NCI-H2196 treated with DMSO at 0.1 percent for 48 hours (cell line): ENCODE data around the gene GPRIN2.
"Not testable (repeated sequence)": the region's sequence is repeated elsewhere in the genome, so short reads cannot be mapped to it uniquely, and the experiment has no call there.

Experiments used
- DNase-seq: peaks from one replicate; lab custom pipeline; 2025; ENCODE audit not compliant: unreplicated experiment; lab: John Stamatoyannopoulos, UW

GPRIN2 gene

DNA sequence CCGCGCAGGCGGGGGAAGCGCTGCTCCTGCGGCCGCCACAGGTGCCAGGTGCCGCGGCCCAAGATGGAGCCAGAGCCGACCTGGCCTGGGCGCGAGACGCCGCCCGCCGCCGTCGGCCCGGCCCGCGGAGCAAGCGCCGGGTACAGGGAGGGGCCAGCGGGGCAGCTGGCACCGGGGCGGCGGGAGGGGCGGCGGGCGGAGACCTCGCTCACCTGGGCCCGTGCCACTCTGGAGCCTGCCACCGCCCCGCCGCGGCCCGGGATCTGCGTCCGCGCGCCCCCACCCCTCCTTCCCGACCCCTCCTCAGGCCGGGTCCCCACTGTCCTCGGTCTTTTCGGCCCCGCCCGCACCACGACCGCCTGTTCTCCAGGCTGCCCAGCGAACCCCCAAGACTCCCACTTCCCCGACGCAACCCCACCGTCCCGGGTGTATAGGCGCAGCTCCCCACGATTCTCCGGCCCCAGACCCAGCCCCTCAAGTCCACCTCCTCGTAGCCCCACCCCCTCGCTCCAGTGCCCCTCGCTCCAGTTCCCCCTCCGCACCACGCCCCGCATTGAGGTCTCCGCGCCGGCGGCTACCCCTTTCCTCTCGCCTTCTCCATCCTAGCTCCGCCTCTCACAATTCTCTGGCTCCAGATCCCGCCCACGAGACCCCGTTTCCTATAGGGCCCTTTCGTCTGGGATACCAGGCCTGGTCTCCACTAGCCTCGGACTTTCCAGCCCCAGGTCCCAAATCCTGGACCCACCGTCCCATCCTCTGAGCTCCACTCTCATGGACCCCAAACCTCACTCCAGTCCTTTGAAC is at the start of gene GPRIN2:
Gene GPRIN2, minus strand, starts transcription at position 144 of the 804 bp plus-strand sequence. CDS start 5,922 bp downstream, outside the sequence.
- DNase-seq: no peak

DNA sequence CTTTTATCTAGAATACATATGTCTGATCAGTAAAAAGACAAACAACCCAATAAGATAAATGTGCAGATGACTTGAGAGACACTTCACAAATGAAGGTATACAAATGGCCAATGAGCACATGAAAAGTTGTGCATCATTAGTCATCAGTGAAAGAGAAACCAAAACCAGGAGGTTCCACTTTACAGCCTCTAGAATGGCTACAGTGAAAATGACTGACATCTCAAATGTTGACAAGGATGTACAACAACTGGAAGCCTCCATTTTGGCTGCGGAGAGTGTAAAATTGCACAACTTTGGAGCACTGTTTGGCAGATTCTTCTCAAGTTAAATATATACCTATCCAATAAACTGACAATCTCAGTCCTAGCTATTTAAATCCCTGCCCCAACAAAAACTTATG is 44.1 kb upstream of the GPRIN2 start:
- DNase-seq: not testable (repeated sequence)

DNA sequence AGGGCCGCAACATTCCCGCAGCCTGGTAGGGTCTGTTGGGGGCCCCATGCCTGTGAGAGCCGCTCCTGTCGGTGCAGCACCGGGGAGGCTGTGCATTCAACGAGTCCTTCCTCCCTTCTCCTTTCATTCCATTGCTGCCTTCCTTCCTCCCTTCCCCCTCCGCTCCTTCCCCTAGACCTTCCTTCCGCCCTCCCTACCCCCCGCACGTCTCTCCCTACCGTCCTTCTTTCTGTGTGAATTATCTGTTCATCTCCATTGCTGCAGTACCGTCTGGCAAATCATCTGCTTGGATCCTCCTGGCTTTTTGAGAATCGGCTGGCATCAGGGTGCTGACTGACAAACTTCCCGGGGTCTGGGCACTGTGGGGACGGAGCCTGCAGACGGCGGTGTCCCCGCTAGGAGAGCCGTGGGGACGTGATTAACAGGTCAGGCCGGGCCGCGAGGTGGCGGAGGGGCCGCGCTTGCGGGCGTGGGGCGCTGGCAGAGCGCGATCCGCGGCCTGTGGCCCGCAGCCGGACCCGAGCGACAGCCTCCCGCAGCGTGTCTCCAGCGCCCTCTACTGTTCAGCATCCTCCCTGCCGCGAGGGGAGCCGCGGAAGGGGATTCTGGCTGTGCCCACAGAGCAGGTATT is 41.3 kb upstream of the GPRIN2 start:
- DNase-seq: not testable (repeated sequence)

DNA sequence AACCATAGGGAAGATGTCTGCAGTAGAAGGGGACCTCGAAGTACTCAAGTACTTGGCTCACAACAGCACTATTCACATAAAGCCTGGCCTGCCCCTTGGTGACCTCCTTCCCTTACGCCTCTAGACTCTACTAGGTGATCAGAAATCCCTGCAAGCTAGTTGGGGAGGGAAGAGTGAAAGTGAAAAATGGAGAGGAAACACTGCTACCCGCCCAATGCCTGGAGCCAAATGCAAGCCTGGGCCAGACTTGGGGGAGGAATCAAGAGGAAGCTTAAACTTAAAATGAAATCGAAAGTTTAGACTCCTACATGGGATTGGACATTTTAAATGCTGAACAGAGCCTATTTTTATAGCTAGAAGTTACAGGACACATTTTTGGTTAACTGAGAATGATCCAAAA is 40.1 kb upstream of the GPRIN2 start:
- DNase-seq: not testable (repeated sequence)

DNA sequence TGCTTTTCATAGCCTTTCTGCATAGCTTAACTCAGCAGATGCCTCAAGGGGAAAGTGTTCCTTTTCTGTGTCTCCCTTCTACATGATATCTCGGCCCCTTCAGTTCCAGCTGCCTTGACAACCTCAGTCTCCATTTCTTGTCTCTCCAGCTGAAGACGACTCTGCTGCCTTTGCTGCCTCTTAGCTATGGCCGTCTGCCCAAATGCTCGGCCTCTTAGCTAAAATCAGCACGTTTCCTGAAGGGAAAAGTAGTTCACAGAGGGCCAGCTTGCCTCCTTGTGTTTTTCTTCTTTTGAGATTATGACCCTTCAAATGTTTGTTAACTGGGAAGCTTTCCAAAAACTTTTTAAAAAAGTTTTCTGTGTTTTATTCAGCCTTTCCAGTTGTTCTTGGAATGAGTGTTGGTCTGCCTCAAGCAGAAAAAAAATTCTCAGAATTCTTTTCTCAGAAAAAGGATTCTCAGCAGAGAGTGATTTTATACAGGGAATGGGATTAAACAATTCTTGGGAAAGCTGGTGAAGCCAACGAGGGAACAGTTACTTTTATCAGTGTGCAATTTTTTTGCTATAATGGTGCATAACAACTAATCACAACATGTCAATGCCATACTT is 38.1 kb upstream of the GPRIN2 start:
- DNase-seq: not testable (repeated sequence)

DNA sequence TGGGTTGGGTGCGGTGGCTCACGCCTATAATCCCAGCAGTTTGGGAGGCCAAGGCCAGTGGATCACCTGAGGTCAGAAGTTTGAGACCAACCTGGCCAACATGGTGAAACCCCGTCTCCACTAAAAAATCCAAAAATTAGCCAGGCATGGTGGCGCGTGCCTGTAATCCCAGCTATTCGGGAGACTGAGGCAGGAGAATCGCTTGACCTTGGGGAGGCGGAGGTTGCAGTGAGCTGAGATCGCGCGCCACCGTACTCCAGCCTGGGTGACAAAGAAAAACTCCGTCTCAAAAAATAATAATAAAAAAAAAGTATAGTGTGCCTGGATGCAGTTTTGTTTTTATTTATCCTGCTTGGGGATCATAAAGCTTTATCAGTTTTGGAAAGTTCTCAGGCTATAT is 36.8 kb upstream of the GPRIN2 start:
- not testable (repeated sequence) for DNase-seq

DNA sequence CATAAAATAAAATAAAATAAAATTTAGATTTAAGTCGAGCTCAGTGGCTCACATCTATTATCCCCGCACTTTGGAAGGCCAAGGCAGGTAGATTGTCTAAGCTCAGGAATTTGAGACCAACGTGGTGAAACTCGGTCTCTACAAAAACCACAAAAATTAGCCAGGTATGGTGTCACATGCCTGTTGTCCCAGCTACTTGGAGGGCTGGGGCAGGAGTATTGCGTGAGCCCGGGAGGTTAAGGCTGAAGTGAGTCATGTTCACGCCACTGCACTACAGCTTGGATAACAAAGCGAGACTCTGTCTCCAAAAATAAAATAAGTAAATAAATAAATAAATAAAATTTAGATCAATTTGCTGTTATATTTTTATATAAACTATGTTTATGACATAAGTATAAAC is 34.6 kb upstream of the GPRIN2 start:
- DNase-seq: not testable (repeated sequence)

DNA sequence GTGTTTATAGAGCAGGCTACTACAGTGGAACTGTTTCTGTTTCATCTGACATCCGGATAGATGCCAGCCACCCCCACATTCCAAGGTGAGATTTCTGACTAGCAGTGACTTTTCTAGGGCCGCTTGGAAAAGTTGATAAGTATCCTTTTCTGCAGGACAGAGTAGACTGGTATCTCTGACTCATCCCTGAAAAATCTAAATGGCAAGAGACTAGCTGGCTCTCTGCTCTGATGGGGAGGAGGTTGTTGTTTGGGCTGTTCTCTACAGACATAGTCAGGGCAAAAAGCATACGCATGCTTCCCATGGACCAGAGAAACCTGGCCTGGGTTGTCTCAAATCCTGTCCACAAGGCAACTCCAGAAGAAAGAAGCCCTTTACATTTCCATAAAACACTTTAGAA is 33.1 kb upstream of the GPRIN2 start:
- not testable (repeated sequence) for DNase-seq

DNA sequence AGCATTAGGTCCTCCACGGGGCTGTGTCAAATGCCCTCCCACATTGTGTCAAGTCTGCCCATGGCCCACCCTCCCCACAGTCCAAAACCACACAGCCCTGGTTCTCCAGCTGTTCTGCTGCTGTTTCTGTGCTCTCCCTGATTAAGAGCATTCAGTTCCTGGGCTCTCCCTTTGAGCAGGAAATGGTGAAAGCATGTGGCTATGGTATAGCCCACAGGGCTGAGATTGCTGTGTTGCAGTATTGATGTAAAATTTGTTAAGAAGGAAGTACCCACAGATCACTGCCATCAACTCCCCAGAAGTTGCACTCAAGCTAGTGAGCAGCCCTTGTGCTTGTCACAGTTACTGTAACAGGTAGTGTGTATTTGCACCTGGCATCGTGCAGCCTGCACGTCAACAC is 31.8 kb upstream of the GPRIN2 start:
- DNase-seq: not testable (repeated sequence)

DNA sequence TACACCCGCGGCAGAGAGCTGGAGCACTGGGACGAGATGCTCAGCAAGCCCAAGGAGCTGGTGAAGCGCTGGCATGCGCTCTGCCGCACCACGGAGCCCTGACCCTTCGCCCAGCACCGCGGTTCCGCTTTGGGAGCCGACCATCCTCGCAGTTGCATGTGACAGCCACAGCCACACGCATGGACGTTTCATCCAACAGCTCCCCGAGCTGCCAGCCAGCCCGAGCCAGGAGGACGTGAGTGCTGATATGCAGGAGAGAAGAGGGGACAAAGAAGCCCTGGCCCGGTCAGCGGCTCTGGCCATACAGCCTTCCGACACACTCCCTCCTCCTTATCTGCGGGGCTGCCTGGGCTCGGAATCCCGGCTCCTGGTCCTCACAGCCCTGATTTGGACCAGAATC is 31.1 kb upstream of the GPRIN2 start:
- DNase-seq: not testable (repeated sequence)

DNA sequence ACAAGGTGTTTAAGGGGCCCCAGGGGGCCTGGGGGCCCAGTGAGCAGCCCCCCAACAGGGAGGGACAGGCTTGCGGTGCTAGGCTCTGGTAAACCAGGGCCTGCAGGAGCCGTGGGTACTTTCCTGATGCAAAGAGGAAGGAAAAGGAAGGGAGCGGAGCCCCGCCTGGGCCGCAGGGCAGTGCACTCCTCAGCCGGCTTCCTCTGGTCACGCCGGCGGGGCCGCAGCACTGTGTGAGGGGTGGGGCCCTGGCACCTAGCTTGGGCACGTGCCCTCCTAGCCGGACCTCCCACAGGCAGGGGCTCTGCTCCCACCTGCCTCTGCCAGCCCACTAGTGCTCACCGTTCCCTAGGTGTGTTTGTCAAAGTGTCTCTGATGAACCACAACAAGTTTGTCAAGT is 28.8 kb upstream of the GPRIN2 start:
- DNase-seq: not testable (repeated sequence)

DNA sequence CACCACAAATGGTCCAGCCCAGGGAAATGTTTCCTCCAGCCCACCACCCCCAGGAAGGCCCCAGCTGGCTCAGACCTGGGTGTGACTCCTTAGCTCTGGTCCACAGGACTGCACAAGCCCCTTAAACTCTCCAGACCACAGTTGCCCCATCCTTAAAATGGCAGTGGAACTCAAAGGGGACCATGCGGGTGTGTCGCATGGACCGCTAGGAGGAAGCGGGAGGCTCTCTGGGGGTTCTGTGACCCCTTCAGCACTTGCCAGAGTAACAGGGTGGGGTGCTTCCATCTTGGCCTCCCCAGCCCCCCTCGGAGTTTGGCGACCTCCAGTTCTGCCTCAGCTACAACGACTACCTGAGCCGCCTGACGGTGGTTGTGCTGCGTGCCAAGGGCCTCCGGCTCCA is 27.7 kb upstream of the GPRIN2 start:
- DNase-seq: not testable (repeated sequence)

DNA sequence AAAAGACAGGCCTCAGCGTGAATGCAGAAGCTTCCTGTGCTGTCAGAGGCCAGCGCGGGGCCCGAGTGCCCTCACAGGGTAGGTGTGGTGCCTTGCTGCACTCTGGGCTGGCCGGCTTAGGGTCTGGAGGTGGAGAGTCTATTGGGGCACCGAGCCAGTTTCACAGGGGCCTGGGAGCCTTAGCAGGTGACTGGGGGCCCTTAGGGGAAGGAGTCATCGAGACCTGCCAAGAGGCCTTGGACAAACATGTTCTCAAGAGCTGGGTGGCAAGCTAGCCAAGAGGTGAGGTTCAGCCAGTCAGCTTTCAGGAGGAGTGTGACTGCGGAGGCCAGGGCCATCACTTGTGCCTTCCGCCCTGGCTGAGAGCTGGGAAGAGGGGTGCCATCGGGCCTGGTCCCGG is 26.1 kb upstream of the GPRIN2 start:
- DNase-seq: not testable (repeated sequence)

DNA sequence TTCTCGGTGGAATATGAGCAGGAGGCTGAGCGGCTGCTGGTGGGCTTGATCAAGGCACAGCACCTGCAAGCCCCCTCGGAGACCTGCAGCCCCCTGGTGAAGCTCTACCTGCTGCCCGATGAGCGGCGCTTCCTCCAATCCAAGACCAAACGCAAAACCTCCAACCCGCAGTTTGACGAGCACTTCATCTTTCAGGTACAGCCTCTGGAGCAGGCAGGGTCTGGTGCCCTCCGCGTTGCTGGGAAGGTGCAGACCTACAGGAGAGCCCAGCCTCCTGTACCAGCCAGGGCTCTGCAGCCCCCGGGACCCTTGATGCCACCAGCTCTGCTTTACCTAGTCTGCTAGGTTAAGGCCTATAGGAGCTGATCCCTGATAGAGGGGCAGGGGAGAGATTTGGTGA is 25.5 kb upstream of the GPRIN2 start:
- DNase-seq: not testable (repeated sequence)

DNA sequence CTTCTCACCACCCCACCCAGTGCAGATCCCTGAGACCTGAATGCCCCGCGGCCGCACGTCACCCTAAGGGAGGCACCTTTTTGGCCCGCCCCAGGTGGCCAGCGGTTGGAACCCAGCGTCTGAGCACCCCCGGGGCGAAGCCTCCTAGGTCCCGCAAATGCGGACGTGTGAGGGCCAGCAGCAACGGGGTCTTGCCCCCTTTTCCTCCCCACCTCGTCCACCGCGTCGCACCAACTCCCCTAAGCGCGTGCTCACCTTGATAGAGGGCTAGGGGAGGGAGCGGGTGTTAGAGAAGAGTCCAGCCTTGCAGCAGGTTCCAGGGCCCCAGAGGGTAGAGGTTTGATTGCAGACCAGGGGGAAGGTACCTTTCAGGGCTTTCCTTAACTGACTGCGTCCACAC is 22.9 kb upstream of the GPRIN2 start:
- DNase-seq: not testable (repeated sequence)

DNA sequence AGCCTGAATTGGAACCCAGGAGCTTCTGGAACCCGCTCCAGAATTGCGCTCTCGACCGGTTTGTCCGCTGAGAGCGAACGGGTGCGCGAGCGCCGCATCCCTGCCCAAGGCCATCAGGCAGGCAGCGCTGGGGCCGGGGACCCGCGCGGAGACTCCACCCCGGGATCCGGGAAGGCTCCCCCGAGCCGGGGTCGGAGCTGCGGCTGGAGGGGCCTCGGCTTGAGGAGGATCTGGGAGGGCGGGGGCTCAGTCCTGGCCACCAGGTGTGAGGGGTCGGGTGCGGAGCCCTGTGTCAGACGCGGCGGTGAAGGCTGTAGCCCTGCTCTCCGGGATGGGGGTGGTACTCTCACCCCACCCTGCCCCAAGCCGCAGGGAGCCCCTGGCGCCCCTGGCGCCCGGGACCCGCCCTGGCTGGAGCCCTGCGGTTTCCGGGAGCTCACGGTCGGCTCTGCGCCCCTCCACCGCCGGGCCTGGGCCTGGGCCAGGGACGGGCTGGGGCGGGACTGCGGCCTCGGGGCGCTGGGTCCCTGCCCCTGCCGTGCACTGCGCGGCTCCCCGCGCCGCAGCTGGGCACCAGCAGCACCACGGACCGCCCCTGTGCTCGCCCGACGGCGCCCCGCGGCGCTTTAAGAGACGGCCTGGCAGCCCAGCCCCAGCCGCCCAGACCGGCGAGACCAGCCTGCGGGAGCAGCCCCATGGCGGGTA is 22.2 kb upstream of the GPRIN2 start, which contains the start of gene SYT15:
Gene SYT15, plus strand, starts transcription at position 655 of the 705 bp plus-strand sequence. Its CDS starts 41 bp downstream, at position 696.
- DNase-seq: not testable (repeated sequence)

DNA sequence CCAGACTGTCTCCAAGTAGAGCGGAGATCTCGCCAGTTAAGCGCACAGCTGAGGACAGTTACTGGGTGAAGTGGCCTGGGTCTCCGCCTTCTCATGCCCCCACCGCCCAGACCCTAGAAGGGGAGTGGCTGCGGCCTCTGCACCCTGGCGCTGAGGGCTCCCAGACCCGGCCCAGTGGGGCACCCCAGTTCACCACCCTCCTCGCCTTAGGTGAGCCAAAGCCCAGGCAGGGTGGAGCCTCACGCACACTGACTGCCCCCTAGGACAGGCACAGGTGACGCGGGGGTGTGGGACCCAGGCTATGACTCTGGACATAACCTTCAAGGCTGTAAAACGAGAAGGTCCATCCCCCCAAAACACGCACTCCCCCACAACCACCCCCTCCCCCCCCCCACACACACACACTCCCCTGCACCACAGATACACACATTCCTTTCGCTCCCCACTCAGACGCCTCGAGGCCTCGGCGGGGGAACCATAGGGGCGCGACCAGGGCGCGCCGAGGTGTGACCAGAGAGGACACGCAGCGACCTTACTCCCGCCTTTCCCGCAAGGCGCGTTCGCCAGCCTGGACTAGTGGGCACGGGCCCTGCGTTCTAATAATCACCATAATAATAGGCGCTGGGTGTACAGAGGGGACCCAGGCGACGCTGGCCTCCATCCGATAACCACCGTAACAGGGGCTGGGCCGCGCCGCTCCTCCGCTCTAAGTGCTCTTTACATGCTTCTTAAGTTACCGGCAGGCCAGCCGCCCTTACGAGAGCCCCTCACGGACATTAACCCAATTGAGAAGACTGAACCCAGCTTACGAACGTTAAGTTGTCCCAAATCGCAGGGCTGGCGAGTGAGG is 21.4 kb upstream of the GPRIN2 start:
- not testable (repeated sequence) for DNase-seq

DNA sequence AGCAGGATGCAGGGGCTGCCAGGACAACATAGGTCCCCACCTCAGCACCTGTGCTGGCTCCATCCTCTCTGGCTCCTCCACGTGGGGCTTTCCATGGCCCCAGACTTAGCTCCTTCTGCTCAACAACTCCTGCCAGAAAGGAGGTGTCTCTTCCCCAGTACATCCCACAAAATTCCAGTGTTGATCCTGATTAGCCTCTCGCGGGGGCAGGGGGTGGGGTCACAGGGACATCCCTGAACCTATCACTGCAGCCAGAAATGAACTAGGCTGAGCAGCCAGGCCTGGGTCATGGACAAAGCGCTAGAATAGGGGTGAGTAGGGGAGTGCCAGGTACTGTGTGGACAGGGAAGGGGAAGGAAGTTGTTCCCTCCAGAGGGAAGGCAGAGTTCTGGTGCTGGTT is 17.4 kb upstream of the GPRIN2 start:
- not testable (repeated sequence) for DNase-seq

DNA sequence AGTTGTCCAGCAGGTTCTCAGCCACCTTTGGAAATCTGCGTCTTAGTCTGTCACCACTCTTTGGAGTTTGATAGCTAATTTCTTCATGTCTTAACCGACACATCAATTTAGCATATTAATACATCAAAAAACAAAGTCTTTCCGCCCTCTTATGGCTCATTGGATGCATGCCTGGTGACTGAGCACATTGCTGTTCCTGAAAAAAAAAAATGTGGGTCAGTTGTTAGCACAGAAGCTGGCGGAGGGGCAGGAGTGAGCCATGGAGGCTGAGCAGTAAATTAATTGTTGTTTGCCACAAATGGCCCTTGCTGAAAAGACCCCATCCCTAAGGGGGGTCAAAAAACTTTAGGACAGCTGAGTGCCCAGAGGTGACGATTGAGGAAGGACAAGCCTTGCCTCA is 16.9 kb upstream of the GPRIN2 start:
- not testable (repeated sequence) for DNase-seq

DNA sequence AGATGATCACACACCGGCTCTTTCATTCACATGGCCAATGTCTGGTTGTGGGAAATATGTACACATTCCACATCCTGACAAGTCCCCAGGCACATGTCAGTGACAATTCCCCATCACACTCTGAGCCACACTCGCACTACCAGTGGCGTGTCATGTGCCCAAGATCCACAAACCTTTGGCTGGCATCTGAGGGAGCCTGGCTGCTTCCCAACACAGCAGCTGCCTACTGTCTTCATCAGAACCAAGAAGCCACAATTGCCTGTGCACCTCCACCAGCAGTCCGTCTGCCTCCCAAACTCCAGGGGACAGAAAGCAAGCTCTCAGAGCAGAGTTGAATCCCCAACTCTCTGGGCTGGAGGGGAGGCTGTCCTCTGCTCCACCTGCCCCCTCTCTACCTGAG is 16.3 kb upstream of the GPRIN2 start:
- not testable (repeated sequence) for DNase-seq
